Measurements from ENCODE around the gene LIMD2.

DNA sequence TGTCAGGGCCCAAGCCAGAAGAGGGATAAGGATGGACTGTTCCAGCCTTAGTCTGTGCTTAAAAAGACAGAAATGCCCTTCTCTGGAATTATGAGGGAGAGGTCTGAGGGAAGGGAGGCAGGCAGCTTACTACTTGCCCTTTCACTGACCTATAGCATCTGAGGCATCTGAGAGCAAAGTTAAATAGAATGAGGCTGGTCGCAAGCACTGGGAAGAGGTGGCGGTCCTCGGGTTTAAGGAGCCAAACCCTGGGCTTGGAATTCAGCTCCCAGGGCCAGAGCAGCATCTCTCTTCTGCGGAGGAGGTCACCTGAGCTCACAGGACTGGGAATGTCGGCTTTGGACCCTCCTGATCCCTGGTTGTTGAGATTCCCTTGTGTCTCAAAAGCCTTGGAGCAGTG lies 3.1 kb upstream of the LIMD2 start:
- TF ChIP-seq, protein P1, sequence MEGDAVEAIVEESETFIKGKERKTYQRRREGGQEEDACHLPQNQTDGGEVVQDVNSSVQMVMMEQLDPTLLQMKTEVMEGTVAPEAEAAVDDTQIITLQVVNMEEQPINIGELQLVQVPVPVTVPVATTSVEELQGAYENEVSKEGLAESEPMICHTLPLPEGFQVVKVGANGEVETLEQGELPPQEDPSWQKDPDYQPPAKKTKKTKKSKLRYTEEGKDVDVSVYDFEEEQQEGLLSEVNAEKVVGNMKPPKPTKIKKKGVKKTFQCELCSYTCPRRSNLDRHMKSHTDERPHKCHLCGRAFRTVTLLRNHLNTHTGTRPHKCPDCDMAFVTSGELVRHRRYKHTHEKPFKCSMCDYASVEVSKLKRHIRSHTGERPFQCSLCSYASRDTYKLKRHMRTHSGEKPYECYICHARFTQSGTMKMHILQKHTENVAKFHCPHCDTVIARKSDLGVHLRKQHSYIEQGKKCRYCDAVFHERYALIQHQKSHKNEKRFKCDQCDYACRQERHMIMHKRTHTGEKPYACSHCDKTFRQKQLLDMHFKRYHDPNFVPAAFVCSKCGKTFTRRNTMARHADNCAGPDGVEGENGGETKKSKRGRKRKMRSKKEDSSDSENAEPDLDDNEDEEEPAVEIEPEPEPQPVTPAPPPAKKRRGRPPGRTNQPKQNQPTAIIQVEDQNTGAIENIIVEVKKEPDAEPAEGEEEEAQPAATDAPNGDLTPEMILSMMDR (IDR thresholded peaks at IDR 0.05; ENCODE audit: low read length), result no peak
- TF ChIP-seq EZH2 (optimal IDR thresholded peaks at IDR 0.05; ENCODE audit: low read depth, low read length), result no peak
- no peak for TF ChIP-seq EZH2phosphoT487 (IDR thresholded peaks at IDR 0.05; ENCODE audit: low read length)
